Stimulated activated effector memory CD8-positive, alpha-beta T cell treated with anti-CD3 and anti-CD28 coated beads, Interleukin-12 subunit alpha, Interleukin-12 subunit beta, amount 100 ng/mL, for 72 hours (primary cell): ENCODE data around the gene CABYR.

Experiments used
- ATAC-seq: fragments of 150-1000 bp; cut with Tn5 transposase; 2 replicates; pipeline ENCODE4 v1.10.0; 2021
- DNase-seq, 2 donors: peaks; one replicate each; pipeline ENCODE4 v3.0.0; 2021 to 2022; ENCODE audit warnings: low spot score in 2 of 2
- H3K27ac Mint-ChIP-seq: one replicate; pipeline ENCODE4 v1.8.0; 2022; ENCODE audit warnings: mild to moderate bottlenecking, mixed read lengths
- H3K36me3 Mint-ChIP-seq: one replicate; pipeline ENCODE4 v1.8.0; 2022; ENCODE audit warnings: mild to moderate bottlenecking, mixed read lengths
- H3K4me1 Mint-ChIP-seq: one replicate; pipeline ENCODE4 v1.8.0; 2022; ENCODE audit warnings: mixed read lengths
- H3K4me3 Mint-ChIP-seq: one replicate; pipeline ENCODE4 v1.8.0; 2022; ENCODE audit warnings: mild to moderate bottlenecking, mixed read lengths
- H3K9me3 Mint-ChIP-seq: one replicate; pipeline ENCODE4 v1.8.0; 2022; ENCODE audit warnings: mixed read lengths

Gene CABYR

GRCh38 chr18:24161304-24161703, 22.4 kb downstream of the CABYR start:
- Mint-ChIP-seq H3K27ac (no peak overlapping the region), H3K36me3 (no peaks in the 10 kb centered on the region), H3K4me3 (no peak overlapping the region), H3K9me3 (no peaks in the 10 kb centered on the region), H3K4me1 (no peaks in the 10 kb centered on the region)
- ATAC-seq (no peak), DNase-seq (no peak)

GRCh38 chr18:24168496-24168895, 29.6 kb downstream of the CABYR start:
- H3K36me3 Mint-ChIP-seq, result no peaks in the 10 kb centered on the region
- no peaks in the 10 kb centered on the region for H3K9me3 Mint-ChIP-seq
- ATAC-seq (no peak), DNase-seq (no peak)
- H3K27ac Mint-ChIP-seq, result no peak overlapping the region
- no peak overlapping the region for H3K4me3 Mint-ChIP-seq
- no peaks in the 10 kb centered on the region for H3K4me1 Mint-ChIP-seq

GRCh38 chr18:24170360-24170759, 31.5 kb downstream of the CABYR start:
- DNase-seq, result no peak
- Mint-ChIP-seq H3K27ac (no peak overlapping the region), H3K4me3 (no peak overlapping the region), H3K36me3 (no peaks in the 10 kb centered on the region), H3K4me1 (peaks cover 5% of the 10 kb centered on the region), H3K9me3 (no peaks in the 10 kb centered on the region)
- ATAC-seq, result no peak

- Mint-ChIP-seq H3K4me3 (no peak overlapping the region), H3K9me3 (no peaks in the 10 kb centered on the region), H3K4me1 (peaks cover 5% of the 10 kb centered on the region), H3K36me3 (no peaks in the 10 kb centered on the region), H3K27ac (no peak overlapping the region)
- DNase-seq (no peak), ATAC-seq (peak; percentile 83)
Observed at GRCh38 chr18:24173997-24174396, 35.1 kb downstream of the CABYR start.

- peak; percentile 54 for ATAC-seq
- Mint-ChIP-seq H3K36me3 (no peaks in the 10 kb centered on the region), H3K9me3 (no peaks in the 10 kb centered on the region), H3K4me1 (peaks cover 5% of the 10 kb centered on the region), H3K27ac (no peak overlapping the region), H3K4me3 (no peak overlapping the region)
- DNase-seq, result peak; percentile 17 to 78
Observed at GRCh38 chr18:24176727-24177416, 38.0 kb downstream of the CABYR start.

- Mint-ChIP-seq H3K36me3 (no peaks in the 10 kb centered on the region), H3K4me1 (peaks cover 5% of the 10 kb centered on the region), H3K9me3 (no peaks in the 10 kb centered on the region), H3K4me3 (no peak overlapping the region), H3K27ac (no peak overlapping the region)
- no peak for DNase-seq
- ATAC-seq, result no peak
Observed at GRCh38 chr18:24177499-24178133, 38.8 kb downstream of the CABYR start.

GRCh38 chr18:24180048-24180447, 41.2 kb downstream of the CABYR start:
- H3K27ac Mint-ChIP-seq, result no peak overlapping the region
- no peaks in the 10 kb centered on the region for H3K36me3 Mint-ChIP-seq
- ATAC-seq (no peak), DNase-seq (no peak)
- no peaks in the 10 kb centered on the region for H3K4me1 Mint-ChIP-seq
- no peak overlapping the region for H3K4me3 Mint-ChIP-seq
- H3K9me3 Mint-ChIP-seq, result no peaks in the 10 kb centered on the region

GRCh38 chr18:24181806-24182205, 42.9 kb downstream of the CABYR start:
- peak; percentile 37 for ATAC-seq
- H3K9me3 Mint-ChIP-seq, result no peaks in the 10 kb centered on the region
- H3K36me3 Mint-ChIP-seq, result no peaks in the 10 kb centered on the region
- H3K27ac Mint-ChIP-seq, result no peak overlapping the region
- no peak for DNase-seq
- H3K4me3 Mint-ChIP-seq, result no peak overlapping the region
- no peaks in the 10 kb centered on the region for H3K4me1 Mint-ChIP-seq

- no peak for ATAC-seq
- no peak overlapping the region for H3K4me3 Mint-ChIP-seq
Observed at GRCh38 chr18:24185805-24186204, 46.9 kb downstream of the CABYR start.

GRCh38 chr18:24187049-24187448, 48.2 kb downstream of the CABYR start:
- ATAC-seq (no peak), DNase-seq (no peak)
- H3K4me3 Mint-ChIP-seq, result no peak overlapping the region
- H3K36me3 Mint-ChIP-seq, result no peaks in the 10 kb centered on the region
- no peaks in the 10 kb centered on the region for H3K4me1 Mint-ChIP-seq
- H3K9me3 Mint-ChIP-seq, result no peaks in the 10 kb centered on the region
- no peak overlapping the region for H3K27ac Mint-ChIP-seq

More at GRCh38 chr18:24185805-24186204, 46.9 kb downstream of the CABYR start:
- DNase-seq, result no peak
- Mint-ChIP-seq H3K9me3 (no peaks in the 10 kb centered on the region), H3K27ac (no peak overlapping the region), H3K4me1 (no peaks in the 10 kb centered on the region), H3K36me3 (no peaks in the 10 kb centered on the region)

GRCh38 chr18:24187689-24188088, 48.8 kb downstream of the CABYR start:
- Mint-ChIP-seq H3K36me3 (no peaks in the 10 kb centered on the region), H3K9me3 (no peaks in the 10 kb centered on the region), H3K27ac (no peak overlapping the region), H3K4me1 (no peaks in the 10 kb centered on the region), H3K4me3 (no peak overlapping the region)
- ATAC-seq (no peak), DNase-seq (no peak)

GRCh38 chr18:24188120-24188519, 49.3 kb downstream of the CABYR start:
- H3K27ac Mint-ChIP-seq, result no peak overlapping the region
- no peaks in the 10 kb centered on the region for H3K36me3 Mint-ChIP-seq
- DNase-seq (no peak), ATAC-seq (no peak)
- H3K4me3 Mint-ChIP-seq, result no peak overlapping the region
- no peaks in the 10 kb centered on the region for H3K9me3 Mint-ChIP-seq
- H3K4me1 Mint-ChIP-seq, result no peaks in the 10 kb centered on the region

GRCh38 chr18:24189007-24189528, 50.2 kb downstream of the CABYR start:
- no peak overlapping the region for H3K4me3 Mint-ChIP-seq
- DNase-seq (no peak), ATAC-seq (no peak)
- H3K9me3 Mint-ChIP-seq, result no peaks in the 10 kb centered on the region
- no peaks in the 10 kb centered on the region for H3K36me3 Mint-ChIP-seq
- H3K4me1 Mint-ChIP-seq, result no peaks in the 10 kb centered on the region
- H3K27ac Mint-ChIP-seq, result no peak overlapping the region

GRCh38 chr18:24189664-24190346, 50.9 kb downstream of the CABYR start:
- Mint-ChIP-seq H3K36me3 (no peaks in the 10 kb centered on the region), H3K4me1 (no peaks in the 10 kb centered on the region), H3K4me3 (no peak overlapping the region), H3K27ac (no peak overlapping the region), H3K9me3 (no peaks in the 10 kb centered on the region)
- DNase-seq, result no peak
- ATAC-seq, result no peak

- Mint-ChIP-seq H3K27ac (no peak overlapping the region), H3K9me3 (no peaks in the 10 kb centered on the region)
Observed at GRCh38 chr18:24190590-24190989, 51.7 kb downstream of the CABYR start.

More at GRCh38 chr18:24190590-24190989, 51.7 kb downstream of the CABYR start:
- no peaks in the 10 kb centered on the region for H3K4me1 Mint-ChIP-seq
- DNase-seq (no peak), ATAC-seq (no peak)
- no peak overlapping the region for H3K4me3 Mint-ChIP-seq
- H3K36me3 Mint-ChIP-seq, result no peaks in the 10 kb centered on the region
